K562 (cell line): ENCODE results near the gene GPR176.

Experiments used
- EGR1 ChIP-seq: fragments of 450-650 bp; conservative IDR thresholded peaks from 2 replicates; pipeline ENCODE4 v1.6.1; 2017; ENCODE audit warnings: mild to moderate bottlenecking
- EP300 ChIP-seq: IDR thresholded peaks from 2 replicates; pipeline ENCODE4 v1.6.1; 2012; ENCODE audit warnings: low read length, improper control_type of control experiment
- KDM1A ChIP-seq, 2 experiments: fragments of 450-650 bp; IDR thresholded peaks; 2 replicates each; pipeline ENCODE4 v1.6.1; 2016; ENCODE audit warnings: mild to moderate bottlenecking in 2 of 2
- PBX2 ChIP-seq, 2 experiments: IDR thresholded peaks in 1 of 2; conservative IDR thresholded peaks in 1 of 2; 2 replicates each; pipeline ENCODE4 v1.6.1; 2016; ENCODE audit warnings: low read depth in 2 of 2, mild to moderate bottlenecking in 1 of 2, missing compliant biosample characterization in 1 of 2, missing genetic modification characterization in 1 of 2, moderate library complexity in 1 of 2
- ZNF76 ChIP-seq: fragments of 250-450 bp; sonication (Bioruptor Pico); IDR thresholded peaks from 2 replicates; pipeline ENCODE4 v1.4.0; 2020; ENCODE audit warnings: mild to moderate bottlenecking, moderate library complexity, borderline replicate concordance
- TF ChIP-seq, protein P1 (sequence below): fragments of 450-650 bp; formaldehyde crosslinking; IDR thresholded peaks from 2 replicates; pipeline ENCODE4 v1.4.0; 2020; ENCODE audit warnings: mild to moderate bottlenecking, mixed read lengths
- TF ChIP-seq, protein P2 (sequence below), 3 experiments: IDR thresholded peaks in 2 of 3; conservative IDR thresholded peaks in 1 of 3; 2 replicates each; pipeline ENCODE4 v1.5.1; 2011 to 2012; ENCODE audit warnings: low read length in 3 of 3, mild to moderate bottlenecking in 3 of 3, control low read depth in 2 of 3, improper control_type of control experiment in 1 of 3, inconsistent platforms in 1 of 3, low read depth in 1 of 3, mixed read lengths in 1 of 3, moderate library complexity in 1 of 3; ENCODE audit not compliant: insufficient read depth in 2 of 3

- no peak for TF ChIP-seq EP300
- no peak for TF ChIP-seq PBX2 (CRISPR knock-in tag; IDR thresholded peaks at IDR 0.05; ENCODE audit: low read depth)
- TF ChIP-seq PBX2 (tag; conservative IDR thresholded peaks at IDR 0.05; ENCODE audit: low read depth) = no peak
- TF ChIP-seq, protein P1, sequence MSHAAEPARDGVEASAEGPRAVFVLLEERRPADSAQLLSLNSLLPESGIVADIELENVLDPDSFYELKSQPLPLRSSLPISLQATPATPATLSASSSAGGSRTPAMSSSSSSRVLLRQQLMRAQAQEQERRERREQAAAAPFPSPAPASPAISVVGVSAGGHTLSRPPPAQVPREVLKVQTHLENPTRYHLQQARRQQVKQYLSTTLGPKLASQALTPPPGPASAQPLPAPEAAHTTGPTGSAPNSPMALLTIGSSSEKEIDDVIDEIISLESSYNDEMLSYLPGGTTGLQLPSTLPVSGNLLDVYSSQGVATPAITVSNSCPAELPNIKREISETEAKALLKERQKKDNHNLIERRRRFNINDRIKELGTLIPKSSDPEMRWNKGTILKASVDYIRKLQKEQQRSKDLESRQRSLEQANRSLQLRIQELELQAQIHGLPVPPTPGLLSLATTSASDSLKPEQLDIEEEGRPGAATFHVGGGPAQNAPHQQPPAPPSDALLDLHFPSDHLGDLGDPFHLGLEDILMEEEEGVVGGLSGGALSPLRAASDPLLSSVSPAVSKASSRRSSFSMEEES (CRISPR knock-in tag) = no peak
- TF ChIP-seq, protein P2, sequence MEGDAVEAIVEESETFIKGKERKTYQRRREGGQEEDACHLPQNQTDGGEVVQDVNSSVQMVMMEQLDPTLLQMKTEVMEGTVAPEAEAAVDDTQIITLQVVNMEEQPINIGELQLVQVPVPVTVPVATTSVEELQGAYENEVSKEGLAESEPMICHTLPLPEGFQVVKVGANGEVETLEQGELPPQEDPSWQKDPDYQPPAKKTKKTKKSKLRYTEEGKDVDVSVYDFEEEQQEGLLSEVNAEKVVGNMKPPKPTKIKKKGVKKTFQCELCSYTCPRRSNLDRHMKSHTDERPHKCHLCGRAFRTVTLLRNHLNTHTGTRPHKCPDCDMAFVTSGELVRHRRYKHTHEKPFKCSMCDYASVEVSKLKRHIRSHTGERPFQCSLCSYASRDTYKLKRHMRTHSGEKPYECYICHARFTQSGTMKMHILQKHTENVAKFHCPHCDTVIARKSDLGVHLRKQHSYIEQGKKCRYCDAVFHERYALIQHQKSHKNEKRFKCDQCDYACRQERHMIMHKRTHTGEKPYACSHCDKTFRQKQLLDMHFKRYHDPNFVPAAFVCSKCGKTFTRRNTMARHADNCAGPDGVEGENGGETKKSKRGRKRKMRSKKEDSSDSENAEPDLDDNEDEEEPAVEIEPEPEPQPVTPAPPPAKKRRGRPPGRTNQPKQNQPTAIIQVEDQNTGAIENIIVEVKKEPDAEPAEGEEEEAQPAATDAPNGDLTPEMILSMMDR (IDR thresholded peaks at IDR 0.05 in 2 of 3, conservative IDR thresholded peaks at IDR 0.05 in 1 of 3; ENCODE audit: insufficient read depth in 2 of 3, low read depth in 1 of 3, low read length in 3 of 3) = no peak
- no peak for TF ChIP-seq ZNF76 (CRISPR knock-in tag)
- TF ChIP-seq KDM1A (IDR thresholded peaks at IDR 0.05) = no peak
- no peak for TF ChIP-seq EGR1
These were observed 100.5 kb downstream of the GPR176 start for GRCh38 chr15:39819533-39819932.
